ENCODE results near the gene EEFSEC. TPM values are rescaled to one million over a fixed set of nuclear protein-coding genes. Genes with fewer than 3 reads are reported as not detected.

Gene EEFSEC, protein sequence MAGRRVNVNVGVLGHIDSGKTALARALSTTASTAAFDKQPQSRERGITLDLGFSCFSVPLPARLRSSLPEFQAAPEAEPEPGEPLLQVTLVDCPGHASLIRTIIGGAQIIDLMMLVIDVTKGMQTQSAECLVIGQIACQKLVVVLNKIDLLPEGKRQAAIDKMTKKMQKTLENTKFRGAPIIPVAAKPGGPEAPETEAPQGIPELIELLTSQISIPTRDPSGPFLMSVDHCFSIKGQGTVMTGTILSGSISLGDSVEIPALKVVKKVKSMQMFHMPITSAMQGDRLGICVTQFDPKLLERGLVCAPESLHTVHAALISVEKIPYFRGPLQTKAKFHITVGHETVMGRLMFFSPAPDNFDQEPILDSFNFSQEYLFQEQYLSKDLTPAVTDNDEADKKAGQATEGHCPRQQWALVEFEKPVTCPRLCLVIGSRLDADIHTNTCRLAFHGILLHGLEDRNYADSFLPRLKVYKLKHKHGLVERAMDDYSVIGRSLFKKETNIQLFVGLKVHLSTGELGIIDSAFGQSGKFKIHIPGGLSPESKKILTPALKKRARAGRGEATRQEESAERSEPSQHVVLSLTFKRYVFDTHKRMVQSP
- total RNA-seq (2014; rRNA removed; shearing (Covaris generic)) = 13.8 and 14.3 TPM in 2 replicates

DNA sequence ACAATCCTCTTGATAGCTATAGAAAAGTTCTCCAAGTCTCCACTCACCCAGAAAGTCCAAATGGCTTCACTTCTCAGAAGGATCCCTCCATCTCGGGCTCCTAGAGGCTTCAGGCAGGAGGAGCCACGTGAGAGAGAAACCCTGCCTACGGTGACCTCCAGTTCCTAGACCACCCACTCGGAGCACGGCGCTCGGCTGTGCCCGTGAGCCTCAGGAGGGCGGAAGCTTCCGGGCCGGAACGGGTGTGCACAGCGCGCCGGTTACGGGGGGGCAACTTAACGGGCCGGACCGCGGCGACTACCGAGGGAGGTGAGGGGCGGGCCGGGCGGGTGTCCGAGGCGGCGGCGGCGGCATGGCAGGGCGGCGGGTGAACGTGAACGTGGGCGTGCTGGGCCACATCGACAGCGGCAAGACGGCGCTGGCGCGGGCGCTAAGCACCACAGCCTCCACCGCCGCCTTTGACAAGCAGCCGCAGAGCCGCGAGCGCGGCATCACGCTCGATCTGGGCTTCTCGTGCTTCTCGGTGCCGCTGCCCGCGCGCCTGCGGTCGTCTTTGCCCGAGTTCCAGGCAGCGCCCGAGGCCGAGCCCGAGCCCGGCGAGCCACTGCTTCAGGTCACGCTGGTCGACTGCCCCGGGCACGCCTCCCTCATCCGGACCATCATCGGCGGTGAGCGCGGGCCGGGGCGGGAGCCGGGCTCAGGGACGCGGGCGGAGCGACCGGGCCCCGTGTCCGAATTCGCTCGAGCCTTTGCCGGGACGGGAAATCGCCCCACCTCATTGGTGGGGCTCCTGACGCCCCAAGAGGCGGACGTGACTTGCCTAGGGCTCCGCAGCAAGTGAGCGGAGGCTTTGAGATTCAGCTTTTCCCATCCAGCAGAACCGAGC, at the start of gene EEFSEC:
EEFSEC (plus strand) TSS at position 326 of the 886 bp plus-strand sequence; CDS start at position 353, 27 bp downstream.
- DNase-seq (ENCODE audit: low read depth) = peak; percentile 86

DNA sequence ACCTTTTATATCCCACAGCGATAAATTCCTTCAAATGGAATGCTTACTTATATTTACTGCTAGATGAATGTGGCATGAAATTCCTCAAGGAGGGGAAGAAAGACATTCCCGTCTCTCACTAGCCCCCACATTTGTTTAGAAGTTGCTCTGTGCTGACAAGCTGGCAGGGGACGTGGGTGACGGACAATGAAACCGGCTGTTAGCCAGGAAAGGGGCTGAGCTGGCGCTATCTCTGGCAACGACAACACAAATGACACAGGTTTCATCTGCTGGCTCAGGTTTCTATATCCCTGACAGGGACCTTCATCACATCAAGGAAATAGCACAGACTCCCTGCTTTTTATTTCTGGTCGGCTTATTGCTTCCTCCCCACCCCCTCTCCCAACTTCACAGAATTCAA, 45.4 kb upstream of the EEFSEC start:
- DNase-seq (ENCODE audit: low read depth) = no peak

DNA sequence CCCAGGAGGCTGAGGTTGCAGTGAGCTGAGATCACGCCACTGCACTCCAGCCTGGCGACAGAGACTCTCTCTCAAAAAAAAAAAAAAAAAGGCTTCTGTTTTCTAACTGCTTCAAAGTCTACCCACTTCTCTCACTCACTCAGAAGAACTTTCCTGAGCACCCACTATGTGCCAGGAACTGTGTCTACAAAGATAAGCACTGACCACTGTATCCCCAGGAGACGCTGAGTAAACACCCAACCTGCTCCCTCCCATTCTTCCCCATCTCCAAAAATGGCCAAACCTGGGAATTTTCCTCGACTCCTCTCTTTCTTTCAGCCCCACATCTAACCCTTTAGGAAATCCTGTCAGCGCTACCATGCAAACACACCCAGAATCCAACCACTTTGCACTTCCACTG, 42.1 kb upstream of the EEFSEC start:
- no peak for DNase-seq (ENCODE audit: low read depth)

DNA sequence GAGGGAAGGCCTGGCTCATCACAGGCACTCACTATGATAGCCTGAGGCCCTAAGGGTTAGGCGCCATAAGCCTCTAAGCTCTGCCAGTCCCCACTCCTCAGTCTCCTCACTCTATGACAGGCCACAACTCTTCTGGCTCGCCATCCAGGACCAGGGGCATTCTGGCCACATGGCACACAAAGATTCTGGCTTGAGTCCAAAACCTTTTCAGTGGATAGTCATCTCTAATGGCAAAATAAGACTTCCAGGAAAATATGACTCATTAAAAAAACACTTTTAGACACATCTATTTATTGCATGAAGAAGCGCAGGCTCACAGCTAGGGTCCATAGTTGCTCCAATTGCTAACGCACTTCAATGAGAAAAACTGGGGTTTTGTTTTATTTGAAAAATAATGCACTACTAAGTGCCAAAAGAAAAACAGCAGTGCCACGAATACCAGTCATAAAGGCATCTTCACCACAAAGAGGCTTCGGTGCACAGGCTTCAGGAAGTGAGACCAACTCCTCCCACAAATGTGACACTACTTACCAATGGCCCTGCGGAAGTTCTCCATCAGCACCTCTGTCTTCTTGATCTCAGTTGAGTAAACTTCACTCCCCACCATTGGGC, 40.8 kb upstream of the EEFSEC start:
- DNase-seq (ENCODE audit: low read depth) = peak; percentile 100

DNA sequence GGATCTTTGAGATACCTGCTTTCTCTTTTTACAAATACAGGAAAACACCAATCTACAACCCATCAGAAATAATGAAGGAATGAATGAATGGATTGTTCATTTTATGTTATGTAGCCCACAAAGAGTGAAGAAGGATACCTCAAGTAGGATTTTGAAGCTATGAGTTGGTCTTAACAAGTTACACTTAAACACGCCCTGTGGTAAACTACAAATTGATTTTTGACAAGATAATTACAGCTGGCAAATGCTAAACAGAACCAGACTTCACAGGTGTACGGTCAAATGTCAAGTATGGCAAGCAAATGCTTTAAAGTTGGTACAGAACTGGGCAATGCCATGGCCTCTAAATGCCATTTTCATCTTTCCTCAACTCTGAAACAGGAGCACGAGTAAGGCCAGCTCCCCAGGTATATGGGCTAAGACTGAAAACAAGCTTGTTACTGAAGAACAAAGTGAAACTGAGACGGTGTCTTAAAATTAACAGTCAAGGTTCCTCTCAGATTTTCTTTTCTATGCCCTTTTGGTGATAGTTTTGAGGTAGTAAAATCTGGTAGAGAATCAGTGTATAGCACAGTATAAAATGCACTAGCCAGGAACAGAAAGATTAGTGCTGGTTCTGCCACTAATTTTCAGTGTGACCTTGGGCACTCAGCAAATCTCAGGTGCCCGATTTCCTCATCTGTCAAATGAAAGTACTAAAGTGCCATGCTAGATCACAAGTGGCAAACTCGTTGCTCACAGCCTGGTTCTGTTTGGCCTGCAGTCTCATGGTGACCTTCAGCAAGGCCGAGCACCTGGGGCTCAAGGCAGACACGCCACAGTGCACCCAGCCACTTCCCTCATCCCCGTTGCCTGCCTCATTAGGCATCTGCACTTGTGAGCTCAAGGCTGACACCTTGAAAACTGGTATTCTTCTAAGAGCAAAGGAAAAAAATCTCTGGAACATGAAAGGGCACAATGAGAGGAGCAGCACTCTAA, 39.2 kb upstream of the EEFSEC start:
- DNase-seq (ENCODE audit: low read depth) = no peak

DNA sequence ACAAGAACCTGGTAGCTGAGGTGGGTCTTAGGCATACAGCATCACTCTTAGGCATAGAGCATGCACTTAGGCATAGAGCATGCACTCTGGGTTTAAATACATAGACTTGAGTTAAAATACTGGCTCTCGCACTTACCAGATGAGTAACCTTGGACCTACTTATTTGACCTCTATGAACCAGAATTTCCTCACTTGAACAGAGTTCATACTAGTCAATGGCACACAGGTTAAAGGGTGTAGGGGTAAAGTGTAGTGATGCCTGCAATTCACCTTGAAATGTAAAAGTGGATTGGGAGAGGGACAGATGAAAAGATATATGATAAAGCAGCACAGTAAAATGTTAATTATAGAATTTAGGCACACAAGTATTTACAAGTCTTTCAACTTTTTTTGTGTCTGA, 31.3 kb upstream of the EEFSEC start:
- no peak for DNase-seq (ENCODE audit: low read depth)

DNA sequence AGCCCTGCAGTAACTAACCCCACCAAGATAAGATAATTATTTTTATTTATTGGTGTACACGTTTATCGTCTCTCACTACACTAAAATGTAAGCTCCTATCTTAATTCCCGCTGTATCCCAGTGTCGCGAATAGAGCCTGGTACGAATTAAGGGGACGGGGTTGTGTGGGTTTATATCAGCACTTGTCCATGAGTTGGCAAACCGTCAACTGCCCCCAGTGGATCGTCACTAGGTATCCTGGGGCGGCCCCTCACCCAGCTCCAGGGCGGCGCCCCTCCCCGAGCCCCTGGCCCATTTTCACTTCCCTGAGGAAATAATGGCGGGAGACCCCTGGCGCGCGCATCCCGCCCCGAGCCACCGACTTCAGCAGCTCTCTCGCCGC, 30.1 kb upstream of the EEFSEC start:
- DNase-seq (ENCODE audit: low read depth) = no peak

DNA sequence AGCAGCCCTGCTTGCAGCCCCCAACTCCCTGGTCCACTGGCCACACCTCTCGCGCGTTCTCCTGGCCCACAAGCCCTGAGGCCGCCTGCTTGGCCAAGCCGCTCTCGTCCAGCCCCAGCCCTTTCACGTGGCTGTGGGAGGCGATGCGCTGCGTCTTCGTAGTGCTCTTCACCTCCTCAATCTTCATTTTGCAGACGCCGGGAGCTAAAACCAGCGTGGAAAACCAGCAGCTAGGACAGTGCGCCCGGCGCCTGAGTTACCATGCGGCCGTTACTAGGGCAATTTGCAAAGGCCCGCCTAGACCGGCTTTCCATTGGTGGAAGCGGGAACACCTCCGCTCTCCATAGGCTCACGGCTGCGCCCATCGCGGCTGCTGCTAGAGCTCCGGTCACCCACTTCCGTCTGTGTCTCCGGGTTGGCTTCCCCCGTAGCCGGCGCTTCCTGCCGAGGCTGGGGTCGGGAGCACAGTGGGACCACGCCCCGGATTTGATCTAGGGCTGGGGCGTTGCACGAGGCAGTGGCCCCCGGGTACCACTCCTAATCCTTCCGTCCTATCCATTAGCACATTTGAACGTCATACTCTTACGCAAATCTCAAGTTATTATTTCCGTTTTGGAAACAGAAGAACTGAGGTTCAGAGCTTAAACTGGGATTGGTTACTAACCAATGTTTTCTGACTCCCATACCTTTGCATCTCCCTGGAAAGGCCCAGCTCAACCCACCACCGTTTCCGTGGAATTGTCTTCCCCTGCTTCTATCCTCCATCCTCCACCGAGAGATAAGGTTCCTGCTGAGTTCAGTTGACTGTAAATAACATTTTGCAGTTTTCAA, 29.5 kb upstream of the EEFSEC start, which contains the start of gene RUVBL1:
RUVBL1 (minus strand) TSS at position 275 of the 831 bp plus-strand sequence; CDS start at position 187, 88 bp downstream.
- DNase-seq (ENCODE audit: low read depth) = peak; percentile 99

DNA sequence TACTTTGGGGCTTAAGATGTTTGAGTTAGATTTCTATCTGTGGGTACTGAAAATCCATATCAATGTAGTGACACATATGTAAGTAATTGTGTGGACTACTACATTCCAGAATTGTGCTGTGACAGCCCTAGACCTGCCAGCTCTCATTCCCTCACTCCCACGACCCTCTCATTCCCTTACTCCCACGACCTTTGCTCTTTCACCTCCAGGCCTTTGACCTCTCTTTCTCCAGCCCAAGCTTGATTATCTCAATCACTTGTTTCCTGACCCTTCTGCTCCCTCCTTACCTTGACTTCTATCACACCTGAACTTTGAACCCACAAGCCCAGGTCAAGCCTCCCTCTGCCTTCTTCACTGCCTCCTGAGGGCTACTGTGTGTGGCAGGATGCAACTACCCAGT, 26.0 kb upstream of the EEFSEC start:
- DNase-seq (ENCODE audit: low read depth) = no peak

DNA sequence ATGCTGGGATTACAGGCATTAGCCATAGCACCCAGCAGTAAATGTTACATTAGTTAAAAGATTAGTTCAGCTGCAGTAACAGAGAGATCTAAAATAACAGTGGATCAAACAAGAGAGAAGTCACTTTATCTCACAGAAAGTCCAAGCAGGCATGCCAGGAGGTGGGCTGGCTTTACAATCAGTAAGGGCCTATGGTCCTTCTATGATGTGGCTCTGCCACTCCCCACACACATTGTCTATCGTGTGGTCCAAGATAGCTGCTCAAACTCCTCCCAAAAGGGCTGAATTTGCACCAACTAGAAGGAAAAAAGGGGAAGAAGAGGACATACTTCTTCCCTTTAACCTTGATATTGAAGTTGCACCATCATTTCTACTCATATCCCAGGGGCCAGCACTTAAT, 25.0 kb upstream of the EEFSEC start:
- DNase-seq (ENCODE audit: low read depth) = no peak

DNA sequence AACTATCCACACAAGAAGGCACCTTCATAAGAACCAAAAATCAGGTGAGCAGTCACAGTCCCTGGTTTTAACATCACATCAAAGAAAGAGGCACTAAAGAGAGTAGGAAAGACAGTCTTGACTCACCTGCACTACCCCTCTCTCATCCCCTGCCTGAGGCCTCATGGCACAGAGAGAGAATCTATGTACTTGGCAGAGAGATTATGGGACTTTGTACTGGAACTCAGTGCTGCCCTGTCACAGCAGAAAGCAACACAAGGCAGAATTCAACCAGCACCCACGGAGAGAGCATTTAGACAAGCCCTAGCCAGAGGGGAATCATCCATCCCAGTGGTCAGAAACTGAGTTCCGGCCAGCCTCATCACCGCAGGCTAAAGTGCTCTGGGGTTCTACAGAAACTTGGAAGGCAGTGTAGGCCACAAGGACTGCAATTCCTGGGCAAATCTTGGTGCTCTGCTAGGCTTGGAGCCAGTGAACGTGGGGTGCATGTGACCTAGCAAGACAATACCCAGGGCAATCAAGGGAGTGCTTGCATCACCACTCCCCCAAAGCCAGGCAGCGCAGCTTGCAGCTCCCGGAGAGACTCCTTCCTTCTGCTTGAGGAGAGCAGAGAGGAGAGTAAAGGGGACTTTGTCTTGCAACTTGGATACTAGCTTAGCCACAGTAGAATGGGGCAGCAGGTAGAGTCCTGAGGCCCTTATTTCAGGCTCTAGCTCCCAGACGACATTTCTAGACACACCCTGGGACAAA, 21.2 kb upstream of the EEFSEC start:
- no peak for DNase-seq (ENCODE audit: low read depth)

DNA sequence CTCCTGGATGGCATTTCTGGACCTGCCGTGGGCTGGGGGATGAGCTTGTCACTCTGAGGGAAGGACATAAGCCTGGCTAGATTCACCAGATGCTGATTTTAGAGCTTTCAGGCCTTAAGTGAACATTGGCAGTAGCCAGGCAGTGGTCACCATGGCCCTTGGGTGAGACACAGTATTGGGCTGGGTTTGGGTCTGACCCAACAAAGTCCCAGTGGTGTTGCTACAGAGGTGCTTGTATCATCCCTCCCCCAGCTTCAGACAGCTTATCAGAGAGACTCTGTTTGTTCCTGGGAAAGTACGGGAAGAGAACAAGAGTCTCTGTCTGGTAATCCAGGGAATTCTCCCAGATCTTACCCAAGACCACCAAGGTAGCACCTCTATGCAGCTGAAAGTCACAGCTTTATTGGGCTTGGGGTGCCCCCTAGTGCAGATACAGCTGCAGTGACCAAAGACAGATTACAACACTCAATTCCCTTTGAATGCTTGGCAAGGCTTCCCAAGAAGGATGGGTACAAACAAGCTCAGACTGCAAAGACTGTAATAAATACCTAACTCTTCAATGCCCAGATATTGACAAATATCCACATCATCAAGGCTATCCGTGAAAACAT, 19.9 kb upstream of the EEFSEC start:
- peak; percentile 54 for DNase-seq (ENCODE audit: low read depth)

DNA sequence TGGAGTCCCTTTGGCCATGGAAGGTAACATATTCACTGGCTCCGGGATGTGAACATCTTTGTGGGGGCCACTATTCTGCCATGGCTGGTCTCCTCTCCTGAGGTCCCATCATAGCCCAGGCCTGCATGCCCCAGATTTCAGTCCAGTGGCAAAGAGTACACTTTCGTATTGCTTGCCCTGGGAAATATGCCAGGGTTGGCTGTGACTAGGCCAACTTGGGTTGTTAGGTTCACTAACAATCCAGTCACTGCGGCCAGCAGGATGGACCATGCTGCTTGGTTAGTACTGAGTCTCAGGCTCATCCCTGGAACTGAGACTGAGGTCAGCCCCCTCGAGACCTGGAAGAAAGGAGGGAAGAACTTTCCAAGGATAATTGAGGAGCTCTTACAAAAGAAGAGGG, 9.8 kb upstream of the EEFSEC start:
- DNase-seq (ENCODE audit: low read depth) = no peak

DNA sequence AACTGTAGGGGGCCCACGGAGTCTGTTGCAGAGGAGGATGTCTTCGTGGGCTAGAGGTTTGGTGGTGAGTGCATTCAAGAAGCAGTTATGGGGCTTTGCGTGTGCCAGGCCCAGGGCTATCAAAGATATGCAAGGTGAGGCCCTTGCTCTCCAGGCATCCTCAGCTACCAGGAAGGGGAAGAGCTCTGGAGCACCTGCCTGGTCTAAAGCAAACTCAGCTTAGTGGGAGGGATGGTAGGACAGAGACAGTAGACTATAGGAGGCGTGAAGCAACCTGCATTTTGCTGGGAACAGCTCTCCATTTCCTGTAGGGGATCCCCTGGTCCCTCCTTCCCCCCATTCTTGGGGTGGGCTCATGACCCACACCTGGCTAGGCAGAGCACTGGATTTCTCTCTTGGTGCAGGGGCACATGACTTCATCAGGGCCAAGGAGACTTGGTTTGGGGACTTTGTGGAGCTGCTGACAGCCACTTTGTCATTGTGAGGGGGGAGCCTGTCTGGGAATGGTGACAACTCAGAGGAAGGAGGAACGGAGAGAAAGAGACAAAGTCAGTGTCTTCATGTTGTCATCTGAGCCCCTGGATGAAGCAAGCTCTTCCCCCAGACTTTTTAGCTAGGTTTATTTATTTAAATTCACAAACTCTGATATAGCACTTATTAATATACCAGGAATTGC, 8.6 kb upstream of the EEFSEC start:
- DNase-seq (ENCODE audit: low read depth) = no peak

DNA sequence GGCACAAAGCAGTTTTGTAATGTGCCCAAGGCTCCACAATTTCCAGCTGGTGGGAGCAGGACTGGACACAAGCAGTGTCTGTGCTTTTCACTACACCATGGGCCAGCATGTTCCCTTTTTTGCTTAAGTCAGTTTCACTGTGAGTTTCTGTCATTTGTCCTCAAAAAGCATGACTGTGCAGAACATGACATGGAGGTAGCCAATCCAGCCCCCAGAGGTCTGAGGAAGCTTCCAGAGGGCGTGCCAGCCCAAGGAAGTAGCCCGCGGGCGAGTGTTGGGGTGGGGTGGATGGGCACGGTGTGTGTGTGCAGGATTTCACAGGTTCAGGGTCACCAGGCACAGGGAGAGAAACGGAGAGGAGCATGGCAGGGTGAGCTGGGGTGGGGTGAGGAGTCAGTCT, 8.0 kb upstream of the EEFSEC start:
- no peak for DNase-seq (ENCODE audit: low read depth)

DNA sequence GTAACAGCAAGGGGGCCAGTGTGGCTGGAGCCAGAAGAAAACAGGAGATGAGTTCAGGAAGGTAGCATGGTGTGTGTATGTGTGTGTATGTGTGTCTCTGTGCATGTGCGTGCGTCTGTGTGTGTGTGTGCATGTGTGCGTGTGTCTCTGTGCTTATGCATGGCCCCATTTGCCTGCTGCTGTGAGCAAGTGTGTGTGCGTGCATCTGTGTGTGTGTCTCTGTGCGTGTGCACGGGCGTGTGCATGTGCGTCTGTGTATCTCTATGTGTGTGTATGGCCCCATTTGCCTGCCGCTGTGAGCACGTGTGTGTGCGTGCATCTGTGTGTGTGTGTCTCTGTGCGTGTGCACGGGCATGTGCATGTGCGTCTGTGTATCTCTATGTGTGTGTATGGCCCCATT, 7.1 kb upstream of the EEFSEC start:
- no peak for DNase-seq (ENCODE audit: low read depth)

DNA sequence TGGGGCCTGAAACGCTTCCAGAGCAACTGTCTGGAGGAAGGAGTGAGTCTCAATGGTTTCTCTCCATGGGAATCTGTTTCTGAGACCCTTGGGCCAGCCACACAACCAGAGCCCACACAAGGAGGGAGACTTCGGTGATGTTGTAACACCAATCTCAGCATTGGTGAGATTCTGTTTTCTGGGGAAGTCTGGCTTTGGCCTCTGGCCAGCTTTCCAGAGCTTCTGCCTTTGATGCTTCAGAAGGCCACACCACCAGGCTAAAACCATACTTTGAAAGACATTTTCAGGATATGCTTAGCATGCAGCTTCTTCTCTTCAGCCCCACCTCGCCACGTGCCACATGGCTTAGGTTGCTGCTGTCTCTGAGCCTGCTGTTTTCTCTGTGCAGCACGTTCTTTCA, 3.6 kb upstream of the EEFSEC start:
- DNase-seq (ENCODE audit: low read depth) = no peak

DNA sequence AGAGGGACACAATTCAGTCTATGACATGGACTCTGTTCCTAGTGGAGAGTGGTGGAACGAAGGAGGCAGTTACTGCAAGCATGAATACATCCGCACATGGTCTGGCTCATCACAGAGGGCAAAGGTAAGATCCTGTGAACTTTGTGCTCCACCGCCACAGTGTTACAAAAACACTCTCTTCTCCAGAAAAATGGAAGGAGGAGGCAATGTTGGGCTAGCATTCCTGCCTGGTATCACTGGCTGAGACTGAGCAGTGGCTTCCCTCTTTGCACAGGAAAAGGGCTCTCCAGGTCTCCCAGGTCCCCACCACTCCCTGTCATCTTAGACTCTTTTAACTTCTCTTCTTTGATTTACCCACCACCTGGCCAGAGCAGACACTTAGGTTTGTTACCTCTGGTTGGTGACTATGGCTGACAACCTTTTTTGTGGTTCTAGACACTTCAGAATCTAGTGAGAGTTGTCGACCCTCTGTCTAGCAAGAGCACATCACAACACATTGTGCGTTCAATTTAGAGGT, 1.5 kb upstream of the EEFSEC start:
- DNase-seq (ENCODE audit: low read depth) = no peak
